ENCODE results near the gene PLOD2. TPM values are rescaled to one million over a fixed set of nuclear protein-coding genes. Genes with fewer than 3 reads are reported as not detected.

PLOD2 gene
- total RNA-seq, 1 donor = 345 TPM

GRCh38 chr3:146181216-146181615 lies 20.2 kb upstream of the PLOD2 start:
- H2AFZ ChIP-seq (ENCODE audit: low read length) = no peak overlapping the region

GRCh38 chr3:146180376-146180775 lies 19.4 kb upstream of the PLOD2 start:
- no peak overlapping the region for H3K27ac ChIP-seq (ENCODE audit: low read depth, low read length)
- no peak overlapping the region for H3K4me2 ChIP-seq (ENCODE audit: insufficient read depth, low read length)
- H3K9me3 ChIP-seq (ENCODE audit: low read depth, low read length) = no peaks in the 10 kb centered on the region
- TF ChIP-seq CTCF (IDR thresholded peaks at IDR 0.05; ENCODE audit: extremely low read depth, low read depth, low read length) = no peak
- no peaks in the 10 kb centered on the region for H3K79me2 ChIP-seq (ENCODE audit: insufficient read depth, low read length)
- no peak overlapping the region for H3K4me3 ChIP-seq (ENCODE audit: insufficient read depth, low read length)
- H4K20me1 ChIP-seq (ENCODE audit: insufficient read depth, low read length) = no peaks in the 10 kb centered on the region
- peaks cover 20% of the 10 kb centered on the region for H3K4me1 ChIP-seq (ENCODE audit: insufficient read depth, low read length)
- H2AFZ ChIP-seq (ENCODE audit: low read length) = no peak overlapping the region
- H3K36me3 ChIP-seq (ENCODE audit: insufficient read depth, low read length) = no peaks in the 10 kb centered on the region
- H3K27me3 ChIP-seq (ENCODE audit: insufficient read depth, low read length) = no peaks in the 10 kb centered on the region
- no peak for DNase-seq (ENCODE audit: insufficient read length, low spot score, missing footprints)

More at GRCh38 chr3:146181216-146181615, 20.2 kb upstream of the PLOD2 start:
- H3K4me3 ChIP-seq (ENCODE audit: insufficient read depth, low read length) = no peak overlapping the region
- no peaks in the 10 kb centered on the region for H3K36me3 ChIP-seq (ENCODE audit: insufficient read depth, low read length)
- H3K27me3 ChIP-seq (ENCODE audit: insufficient read depth, low read length) = no peaks in the 10 kb centered on the region
- peak overlapping the region; percentile 44 for H3K4me2 ChIP-seq (ENCODE audit: insufficient read depth, low read length)
- no peaks in the 10 kb centered on the region for H3K9me3 ChIP-seq (ENCODE audit: low read depth, low read length)
- H3K27ac ChIP-seq (ENCODE audit: low read depth, low read length) = peak overlapping the region; percentile 6
- no peaks in the 10 kb centered on the region for H4K20me1 ChIP-seq (ENCODE audit: insufficient read depth, low read length)
- H3K79me2 ChIP-seq (ENCODE audit: insufficient read depth, low read length) = no peaks in the 10 kb centered on the region
- DNase-seq (ENCODE audit: insufficient read length, low spot score, missing footprints) = no peak
- TF ChIP-seq CTCF (IDR thresholded peaks at IDR 0.05; ENCODE audit: extremely low read depth, low read depth, low read length) = no peak
- peaks cover 20% of the 10 kb centered on the region for H3K4me1 ChIP-seq (ENCODE audit: insufficient read depth, low read length)

- H3K27ac ChIP-seq (ENCODE audit: low read depth, low read length) = peak overlapping the region; percentile 39
Observed at GRCh38 chr3:146178006-146178689, 17.2 kb upstream of the PLOD2 start.

More at GRCh38 chr3:146178006-146178689, 17.2 kb upstream of the PLOD2 start:
- Histone ChIP-seq H2AFZ (ENCODE audit: low read length) (no peak overlapping the region), H4K20me1 (ENCODE audit: insufficient read depth, low read length) (no peaks in the 10 kb centered on the region), H3K4me3 (ENCODE audit: insufficient read depth, low read length) (no peak overlapping the region), H3K9me3 (ENCODE audit: low read depth, low read length) (no peaks in the 10 kb centered on the region), H3K36me3 (ENCODE audit: insufficient read depth, low read length) (no peaks in the 10 kb centered on the region), H3K4me2 (ENCODE audit: insufficient read depth, low read length) (peak overlapping the region; percentile 25), H3K79me2 (ENCODE audit: insufficient read depth, low read length) (no peaks in the 10 kb centered on the region), H3K4me1 (ENCODE audit: insufficient read depth, low read length) (peaks cover 15% of the 10 kb centered on the region), H3K27me3 (ENCODE audit: insufficient read depth, low read length) (no peaks in the 10 kb centered on the region)
- no peak for DNase-seq (ENCODE audit: insufficient read length, low spot score, missing footprints)
- no peak for TF ChIP-seq CTCF (IDR thresholded peaks at IDR 0.05; ENCODE audit: extremely low read depth, low read depth, low read length)
